Measurements from ENCODE around the gene RIPOR3. TPM values are rescaled to one million over a fixed set of nuclear protein-coding genes. Genes with fewer than 3 reads are reported as not detected.
A peak's percentile ranks its signal among the peaks of the same experiment; 100 is the strongest.

RIPOR3 gene, protein sequence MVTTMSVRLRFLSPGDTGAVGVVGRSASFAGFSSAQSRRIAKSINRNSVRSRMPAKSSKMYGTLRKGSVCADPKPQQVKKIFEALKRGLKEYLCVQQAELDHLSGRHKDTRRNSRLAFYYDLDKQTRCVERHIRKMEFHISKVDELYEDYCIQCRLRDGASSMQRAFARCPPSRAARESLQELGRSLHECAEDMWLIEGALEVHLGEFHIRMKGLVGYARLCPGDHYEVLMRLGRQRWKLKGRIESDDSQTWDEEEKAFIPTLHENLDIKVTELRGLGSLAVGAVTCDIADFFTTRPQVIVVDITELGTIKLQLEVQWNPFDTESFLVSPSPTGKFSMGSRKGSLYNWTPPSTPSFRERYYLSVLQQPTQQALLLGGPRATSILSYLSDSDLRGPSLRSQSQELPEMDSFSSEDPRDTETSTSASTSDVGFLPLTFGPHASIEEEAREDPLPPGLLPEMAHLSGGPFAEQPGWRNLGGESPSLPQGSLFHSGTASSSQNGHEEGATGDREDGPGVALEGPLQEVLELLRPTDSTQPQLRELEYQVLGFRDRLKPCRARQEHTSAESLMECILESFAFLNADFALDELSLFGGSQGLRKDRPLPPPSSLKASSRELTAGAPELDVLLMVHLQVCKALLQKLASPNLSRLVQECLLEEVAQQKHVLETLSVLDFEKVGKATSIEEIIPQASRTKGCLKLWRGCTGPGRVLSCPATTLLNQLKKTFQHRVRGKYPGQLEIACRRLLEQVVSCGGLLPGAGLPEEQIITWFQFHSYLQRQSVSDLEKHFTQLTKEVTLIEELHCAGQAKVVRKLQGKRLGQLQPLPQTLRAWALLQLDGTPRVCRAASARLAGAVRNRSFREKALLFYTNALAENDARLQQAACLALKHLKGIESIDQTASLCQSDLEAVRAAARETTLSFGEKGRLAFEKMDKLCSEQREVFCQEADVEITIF
- 9.4 TPM for polyA plus RNA-seq (2013, experiment 1 of 2)
- 10.0 TPM for polyA plus RNA-seq (2013, experiment 2 of 2)

DNA sequence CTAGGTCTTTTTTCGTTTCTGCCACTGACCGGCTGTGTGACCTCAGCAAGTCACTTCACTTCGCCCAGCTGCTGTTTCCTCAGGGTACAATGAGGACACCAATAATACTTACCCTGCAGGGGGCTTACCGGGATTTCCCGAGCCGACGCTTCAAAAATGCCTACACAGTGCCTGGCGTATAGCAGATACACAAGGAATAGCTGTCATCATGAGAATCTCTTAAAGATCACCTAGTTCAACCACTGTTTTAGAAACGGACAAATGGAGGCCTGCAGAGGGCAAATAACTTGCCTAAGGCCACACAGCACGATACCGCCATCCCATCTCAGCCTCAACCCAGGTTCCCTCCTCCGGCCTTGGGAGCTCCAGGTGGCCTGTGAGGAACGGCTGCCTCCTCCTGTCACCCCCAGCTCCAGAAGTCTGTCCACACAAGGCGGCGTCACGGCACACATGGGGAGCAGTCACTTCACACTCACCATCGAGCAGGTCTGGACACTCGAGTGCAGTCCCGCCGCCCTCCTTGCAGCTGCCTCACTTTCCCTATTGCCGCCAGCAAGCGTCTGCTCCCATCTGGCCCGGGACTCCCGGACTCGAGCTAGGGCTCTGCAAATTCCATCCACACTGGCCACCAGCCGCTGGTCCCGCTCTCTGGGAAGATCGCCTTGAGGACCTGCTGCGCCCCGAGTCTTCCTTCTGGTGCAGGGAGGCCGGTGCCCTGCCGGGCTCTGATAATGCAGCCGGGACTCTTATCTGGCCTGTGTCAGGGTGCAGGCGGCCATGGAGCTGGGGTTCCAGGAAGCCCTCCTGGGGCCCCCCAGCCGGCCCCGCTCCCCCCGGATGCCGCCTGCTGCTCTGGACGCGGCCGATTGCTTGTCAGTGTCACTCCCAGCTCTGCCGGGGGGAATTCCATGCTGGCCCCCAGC is at the start of gene RIPOR3:
Gene RIPOR3, minus strand, starts transcription at position 893 of the 923 bp plus-strand sequence. Its CDS starts 414 bp downstream, at position 479.
- Histone ChIP-seq H3K9me3 (ENCODE audit: control insufficient read depth, low read length) (no peaks in the 10 kb centered on the region), H3K4me1 (ENCODE audit: control insufficient read depth, insufficient read depth, low read length, poor library complexity, severe bottlenecking) (peaks cover 41% of the 10 kb centered on the region), H3K4me3 (ENCODE audit: extremely low read depth, insufficient read depth, low read length, poor library complexity, severe bottlenecking) (peak within 1 kb of the TSS; percentile 34), H3K36me3 (ENCODE audit: control insufficient read depth, insufficient read depth, low read length) (no peaks in the 10 kb centered on the region), H3K27ac (ENCODE audit: low read depth, low read length, severe bottlenecking) (peak within 1 kb of the TSS; percentile 69)
- 13% methylated on average over 31 to 32 of the region's 42 CpGs for WGBS, 2 experiments (ENCODE audit: insufficient coverage in 2 of 2)

DNA sequence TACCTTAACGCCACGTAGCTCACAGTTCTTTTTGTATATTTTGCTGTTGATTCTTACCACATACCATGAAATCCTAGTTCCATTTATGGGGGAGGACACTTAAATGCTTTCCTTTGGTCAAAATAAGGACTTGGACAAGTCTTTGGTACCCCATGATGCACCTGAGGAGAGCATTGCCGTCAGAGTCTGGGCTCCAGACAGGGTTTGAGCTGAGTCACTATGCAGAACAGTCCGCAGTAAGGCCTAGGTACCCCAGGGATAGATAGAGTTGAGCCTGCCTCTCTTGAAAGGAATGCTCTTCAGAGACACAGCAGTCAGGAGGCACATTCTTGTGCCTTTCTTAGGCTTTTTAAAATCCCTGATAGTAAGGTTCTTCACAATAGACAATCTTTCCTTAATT is 46.0 kb upstream of the RIPOR3 start:
- H3K4me3 ChIP-seq (ENCODE audit: extremely low read depth, insufficient read depth, low read length, poor library complexity, severe bottlenecking), result no peak overlapping the region
- WGBS, 2 experiments (ENCODE audit: insufficient coverage in 2 of 2), result 0 to 29% methylated on average over 2 of the region's 4 CpGs
- H3K4me1 ChIP-seq (ENCODE audit: control insufficient read depth, insufficient read depth, low read length, poor library complexity, severe bottlenecking), result peaks cover 63% of the 10 kb centered on the region
- H3K36me3 ChIP-seq (ENCODE audit: control insufficient read depth, insufficient read depth, low read length), result peaks cover 10% of the 10 kb centered on the region
- no peaks in the 10 kb centered on the region for H3K9me3 ChIP-seq (ENCODE audit: control insufficient read depth, low read length)
- peak overlapping the region; percentile 71 for H3K27ac ChIP-seq (ENCODE audit: low read depth, low read length, severe bottlenecking)

DNA sequence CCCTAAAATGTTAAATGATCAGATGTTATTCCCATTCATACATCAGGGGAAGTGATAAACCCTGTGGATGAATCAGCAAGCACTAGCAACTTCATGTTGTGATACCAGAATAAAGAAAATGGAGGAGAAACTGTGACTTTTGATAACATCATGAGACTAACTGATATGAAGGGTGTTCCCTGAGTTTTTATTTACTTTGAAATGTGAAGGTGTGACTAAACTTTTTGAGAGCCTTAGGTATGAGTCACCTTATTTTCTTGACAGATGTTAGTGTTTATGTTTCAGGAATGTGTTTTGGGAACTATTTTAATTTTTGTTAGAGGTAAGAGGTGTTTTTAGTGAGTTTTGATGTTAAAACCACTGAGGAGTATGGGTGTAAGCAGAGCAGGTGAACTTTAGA is 44.5 kb upstream of the RIPOR3 start:
- Histone ChIP-seq H3K4me1 (ENCODE audit: control insufficient read depth, insufficient read depth, low read length, poor library complexity, severe bottlenecking) (peaks cover 47% of the 10 kb centered on the region), H3K9me3 (ENCODE audit: control insufficient read depth, low read length) (no peaks in the 10 kb centered on the region), H3K36me3 (ENCODE audit: control insufficient read depth, insufficient read depth, low read length) (peaks cover 5% of the 10 kb centered on the region), H3K27ac (ENCODE audit: low read depth, low read length, severe bottlenecking) (no peak overlapping the region), H3K4me3 (ENCODE audit: extremely low read depth, insufficient read depth, low read length, poor library complexity, severe bottlenecking) (no peak overlapping the region)

DNA sequence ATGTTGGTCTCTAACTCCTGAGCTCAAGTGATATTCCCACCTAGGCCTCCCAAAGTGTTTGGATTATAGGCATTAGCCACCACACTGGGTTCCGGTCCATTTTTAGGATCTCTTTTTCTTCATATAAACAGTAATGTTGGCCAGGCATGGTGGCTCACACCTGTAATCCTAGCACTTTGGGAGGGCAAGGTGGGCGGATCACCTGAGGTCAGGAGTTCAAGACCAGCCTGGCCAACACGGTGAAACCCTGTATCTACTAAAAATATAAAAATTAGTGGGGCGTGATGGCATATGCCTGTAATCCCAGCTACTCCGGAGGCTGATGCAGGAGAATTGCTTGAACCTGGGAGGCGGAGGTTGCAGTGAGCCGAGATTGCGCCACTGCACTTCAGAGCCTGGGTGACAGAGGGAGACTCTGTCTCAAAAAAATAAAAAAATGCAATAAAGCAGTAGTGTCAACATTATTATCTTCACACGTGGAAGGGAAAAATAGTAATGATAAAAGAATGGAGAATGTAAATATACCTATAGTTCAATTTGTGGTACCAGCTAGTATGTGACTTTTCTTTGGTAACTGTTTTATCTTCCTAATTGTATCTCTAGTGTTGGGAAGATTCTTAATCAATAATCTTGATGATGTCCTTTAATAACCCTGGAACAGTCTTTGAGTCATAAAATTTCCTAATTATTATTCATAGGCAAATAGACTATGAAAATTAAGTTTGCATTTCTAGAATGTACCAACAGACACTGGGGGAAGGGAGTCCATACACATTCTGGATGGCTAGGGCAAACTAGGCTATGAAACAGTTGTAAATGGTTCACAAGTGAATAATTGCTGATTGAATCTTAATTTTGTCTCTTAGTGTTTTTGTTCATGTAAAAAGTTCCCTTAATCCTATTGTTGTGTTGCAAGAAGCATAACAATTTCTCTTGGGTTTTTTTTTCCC is 43.7 kb upstream of the RIPOR3 start:
- H3K4me3 ChIP-seq (ENCODE audit: extremely low read depth, insufficient read depth, low read length, poor library complexity, severe bottlenecking), result no peak overlapping the region
- no peak overlapping the region for H3K27ac ChIP-seq (ENCODE audit: low read depth, low read length, severe bottlenecking)
- H3K36me3 ChIP-seq (ENCODE audit: control insufficient read depth, insufficient read depth, low read length), result peaks cover 5% of the 10 kb centered on the region
- 88 to 94% methylated on average over 4 to 6 of the region's 9 CpGs for WGBS, 2 experiments (ENCODE audit: insufficient coverage in 2 of 2)
- H3K9me3 ChIP-seq (ENCODE audit: control insufficient read depth, low read length), result no peaks in the 10 kb centered on the region
- peaks cover 48% of the 10 kb centered on the region for H3K4me1 ChIP-seq (ENCODE audit: control insufficient read depth, insufficient read depth, low read length, poor library complexity, severe bottlenecking)

DNA sequence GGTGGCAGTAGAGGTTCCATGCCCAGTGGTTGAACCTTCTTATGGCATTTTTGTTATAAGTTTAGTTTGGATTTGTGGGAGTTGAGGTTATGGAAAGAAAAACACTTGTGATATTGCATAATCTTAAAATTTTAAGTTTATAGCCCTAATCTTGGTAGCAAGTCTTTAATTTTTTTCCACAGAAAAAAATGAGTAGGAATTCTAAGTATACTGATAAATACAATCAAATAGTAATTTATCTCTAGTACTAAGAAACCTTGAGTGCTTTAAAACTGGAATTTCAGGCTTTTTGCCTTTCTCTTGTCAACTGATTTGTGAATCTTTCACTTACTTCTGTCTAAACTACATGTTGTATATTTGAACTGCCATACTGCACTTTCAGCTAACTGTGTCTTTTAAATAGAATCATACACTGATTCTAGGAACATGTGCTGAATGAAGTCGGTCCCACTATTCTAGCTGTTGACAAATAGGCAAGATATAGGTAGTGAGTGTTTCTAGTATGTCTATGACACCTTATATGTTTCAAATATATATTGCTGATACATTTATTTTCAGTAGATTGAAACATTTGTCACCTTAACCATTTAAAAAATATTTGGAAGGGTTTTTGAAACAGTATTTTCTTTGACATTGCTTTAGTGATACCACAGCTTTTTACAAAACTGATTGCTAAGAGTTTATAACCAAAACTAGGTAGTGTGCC is 42.5 kb upstream of the RIPOR3 start:
- Histone ChIP-seq H3K27ac (ENCODE audit: low read depth, low read length, severe bottlenecking) (no peak overlapping the region), H3K4me3 (ENCODE audit: extremely low read depth, insufficient read depth, low read length, poor library complexity, severe bottlenecking) (no peak overlapping the region)

DNA sequence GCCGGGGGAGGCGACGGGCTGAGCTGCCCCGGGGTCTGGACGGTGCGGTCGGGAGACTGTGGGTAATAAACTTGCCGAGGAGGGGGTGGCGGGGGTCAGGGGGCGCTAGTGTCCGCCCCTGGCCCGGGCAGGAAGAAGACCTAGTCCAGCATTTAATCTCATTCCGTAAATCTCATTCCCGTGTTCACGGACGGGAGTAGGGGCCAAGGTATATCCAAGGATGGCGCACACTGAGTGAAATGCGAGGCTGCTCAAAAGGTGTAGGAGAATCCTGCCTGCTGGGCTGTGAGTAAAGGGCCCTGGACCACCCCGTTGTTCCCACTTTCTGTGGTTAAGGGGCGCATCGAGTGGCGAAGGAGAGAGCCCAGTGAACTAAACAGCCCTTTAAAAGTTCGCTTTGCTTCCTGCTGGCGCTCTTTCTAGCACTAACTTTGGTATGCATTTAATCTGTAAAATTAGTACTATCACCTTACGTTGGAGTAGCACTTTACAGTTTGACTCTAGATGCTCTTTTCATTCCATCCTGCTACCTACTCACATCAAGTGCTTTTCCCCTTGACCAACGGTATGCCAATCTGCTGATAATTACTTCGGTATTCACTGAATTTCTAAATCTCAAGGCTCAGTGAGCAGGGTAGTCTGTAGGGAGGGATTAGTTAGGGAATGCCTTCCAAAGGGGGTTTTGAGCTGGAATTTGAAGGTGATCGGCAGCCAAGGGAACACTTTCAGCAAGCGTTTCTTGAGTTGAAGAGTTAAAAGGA is 40.8 kb upstream of the RIPOR3 start:
- no peaks in the 10 kb centered on the region for H3K9me3 ChIP-seq (ENCODE audit: control insufficient read depth, low read length)
- peaks cover 5% of the 10 kb centered on the region for H3K36me3 ChIP-seq (ENCODE audit: control insufficient read depth, insufficient read depth, low read length)
- peak overlapping the region; percentile 58 for H3K27ac ChIP-seq (ENCODE audit: low read depth, low read length, severe bottlenecking)
- peaks cover 37% of the 10 kb centered on the region for H3K4me1 ChIP-seq (ENCODE audit: control insufficient read depth, insufficient read depth, low read length, poor library complexity, severe bottlenecking)
- peak overlapping the region; percentile 88 for H3K4me3 ChIP-seq (ENCODE audit: extremely low read depth, insufficient read depth, low read length, poor library complexity, severe bottlenecking)
- 2 to 4% methylated on average over 10 to 23 of the region's 29 CpGs for WGBS, 2 experiments (ENCODE audit: insufficient coverage in 2 of 2)

More for the DNA sequence above, 42.5 kb upstream of the RIPOR3 start:
- Histone ChIP-seq H3K9me3 (ENCODE audit: control insufficient read depth, low read length) (no peaks in the 10 kb centered on the region), H3K4me1 (ENCODE audit: control insufficient read depth, insufficient read depth, low read length, poor library complexity, severe bottlenecking) (peaks cover 48% of the 10 kb centered on the region), H3K36me3 (ENCODE audit: control insufficient read depth, insufficient read depth, low read length) (peaks cover 5% of the 10 kb centered on the region)
- whole genome bisulfite sequencing, 2 experiments (ENCODE audit: insufficient coverage in 2 of 2), result no CpG with 5 or more reads among the region's 1 CpG

DNA sequence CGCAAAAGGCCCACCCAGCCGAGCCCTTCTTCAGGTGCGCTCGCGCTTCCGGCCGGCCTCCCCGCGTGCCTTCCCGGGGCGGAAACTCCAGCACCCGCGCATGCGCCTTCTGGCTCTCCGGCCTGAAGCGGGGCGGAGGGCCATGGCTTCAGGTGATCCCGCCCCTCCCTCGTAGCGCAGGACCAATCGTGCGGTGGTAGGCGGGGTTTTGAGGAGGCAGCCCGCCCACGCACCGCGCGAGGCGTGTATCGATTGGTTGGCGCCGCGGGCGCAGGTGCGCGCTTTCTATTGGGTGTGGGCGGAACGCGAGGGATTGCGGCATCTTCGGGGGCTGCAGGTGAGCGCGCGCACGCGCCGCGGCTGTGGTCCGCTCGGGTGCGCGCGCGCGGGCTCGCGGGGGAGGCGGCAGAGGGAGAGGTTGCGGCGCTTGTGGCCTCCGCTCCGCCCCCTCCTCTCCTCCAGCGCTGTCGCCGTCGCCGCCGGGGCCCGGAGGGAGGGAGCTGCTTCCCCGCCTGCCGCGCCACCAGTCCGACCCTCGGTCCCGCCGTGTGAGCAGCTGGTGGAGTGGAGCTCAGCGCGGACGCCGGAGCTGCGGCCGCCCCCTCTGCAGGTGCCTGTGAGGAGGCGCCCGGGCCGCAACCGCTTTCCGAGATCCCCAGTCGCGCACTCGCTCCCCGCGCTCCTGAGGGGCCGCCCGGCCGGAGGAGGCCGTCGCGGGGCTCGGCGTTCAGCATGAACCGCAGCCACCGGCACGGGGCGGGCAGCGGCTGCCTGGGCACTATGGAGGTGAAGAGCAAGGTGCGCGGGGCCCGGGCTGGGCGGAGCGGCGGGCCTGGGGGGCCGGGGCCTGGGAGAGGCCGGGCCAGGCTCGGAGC is 40.0 kb upstream of the RIPOR3 start, which contains the start of gene PARD6B:
Gene PARD6B, plus strand, starts transcription at position 526 of the 875 bp plus-strand sequence. Its CDS starts 207 bp downstream, at position 733.
- H3K27ac ChIP-seq (ENCODE audit: low read depth, low read length, severe bottlenecking), result peak within 1 kb of the TSS; percentile 58
- 0 to 1% methylated on average over 83 to 97 of the region's 114 CpGs for WGBS, 2 experiments (ENCODE audit: insufficient coverage in 2 of 2)
- H3K4me1 ChIP-seq (ENCODE audit: control insufficient read depth, insufficient read depth, low read length, poor library complexity, severe bottlenecking), result peaks cover 37% of the 10 kb centered on the region
- H3K9me3 ChIP-seq (ENCODE audit: control insufficient read depth, low read length), result no peaks in the 10 kb centered on the region
- H3K36me3 ChIP-seq (ENCODE audit: control insufficient read depth, insufficient read depth, low read length), result peaks cover 5% of the 10 kb centered on the region
- peak within 1 kb of the TSS; percentile 88 for H3K4me3 ChIP-seq (ENCODE audit: extremely low read depth, insufficient read depth, low read length, poor library complexity, severe bottlenecking)

DNA sequence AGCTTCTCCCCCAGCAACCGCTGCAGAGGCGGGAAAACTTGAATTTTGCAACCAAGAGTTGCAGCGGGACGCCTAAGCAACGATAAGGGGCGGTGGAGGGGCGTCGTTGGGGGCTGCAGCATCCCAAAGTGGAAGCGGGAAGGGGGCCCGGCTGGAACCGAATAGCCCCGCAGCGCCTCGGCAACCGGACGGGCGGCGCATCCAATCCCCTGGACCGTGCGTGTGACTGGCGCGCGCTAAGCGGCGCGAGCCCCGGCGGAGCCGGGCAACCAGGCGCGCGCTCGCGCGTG is 39.4 kb upstream of the RIPOR3 start:
- no peaks in the 10 kb centered on the region for H3K9me3 ChIP-seq (ENCODE audit: control insufficient read depth, low read length)
- peaks cover 35% of the 10 kb centered on the region for H3K4me1 ChIP-seq (ENCODE audit: control insufficient read depth, insufficient read depth, low read length, poor library complexity, severe bottlenecking)
- H3K4me3 ChIP-seq (ENCODE audit: extremely low read depth, insufficient read depth, low read length, poor library complexity, severe bottlenecking), result peak overlapping the region; percentile 88
- 0% methylated on average over 28 to 30 of the region's 35 CpGs for WGBS, 2 experiments (ENCODE audit: insufficient coverage in 2 of 2)
- H3K27ac ChIP-seq (ENCODE audit: low read depth, low read length, severe bottlenecking), result peak overlapping the region; percentile 52
- H3K36me3 ChIP-seq (ENCODE audit: control insufficient read depth, insufficient read depth, low read length), result peaks cover 5% of the 10 kb centered on the region

Data from mesodermal cell (in vitro differentiated cells).